H1 (cell line): ENCODE results near the gene RNF5. TPM values are rescaled to one million over a fixed set of nuclear protein-coding genes. Genes with fewer than 3 reads are reported as not detected.
A peak's percentile ranks its signal among the peaks of the same experiment; 100 is the strongest.

Source experiments
- CHD2 ChIP-seq: IDR thresholded peaks from 2 replicates; pipeline ENCODE4 v1.6.1; 2012; ENCODE audit warnings: low read length, improper control_type of control experiment
- KDM1A ChIP-seq: fragments of 200-600, 300-600 bp; sonication (generic); IDR thresholded peaks from 2 replicates; pipeline ENCODE4 v1.7.1; 2016; ENCODE audit warnings: mild to moderate bottlenecking, low read length, borderline replicate concordance
- RAD21 ChIP-seq, 2 experiments: IDR thresholded peaks in 1 of 2; conservative IDR thresholded peaks in 1 of 2; 2 replicates each; pipeline ENCODE4 v1.6.1; 2011; ENCODE audit warnings: low read depth in 2 of 2, low read length in 2 of 2, improper control_type of control experiment in 1 of 2, inconsistent platforms in 1 of 2, mild to moderate bottlenecking in 1 of 2, moderate library complexity in 1 of 2
- SP1 ChIP-seq: IDR thresholded peaks from 2 replicates; pipeline ENCODE4 v1.6.1; 2011; ENCODE audit warnings: low read depth, low read length
- polyA plus RNA-seq, 7 experiments: library from polyadenylated mRNA; depleted of rRNA in 3 of 7; stranded (reverse) in 5 of 7; unstranded in 2 of 7; fragments of >200 nt in 5 of 7; fragments of 200-250 nt in 2 of 7; gene quantifications; 1 replicate in 5 of 7; 2 replicates in 1 of 7; 4 replicates in 1 of 7; pipeline versions ENCODE4 v1.2.1 to v1.2.3, GENCODE V29; 2011 to 2013; ENCODE audit warnings: missing spikeins in 2 of 7, mixed read lengths in 2 of 7
- total RNA-seq: library from RNA; stranded (reverse); fragmentation: NEBNext Ultra II Directional; extraction: Animal tissue kit (Norgen Biotek cat#: 25700); gene quantifications from 2 replicates; pipeline ENCODE4 v1.2.1, GENCODE V29; 2021

The RNF5 gene
- total and polyA plus RNA-seq, 2 of the 8 experiments (the other 6 are each of a cell fraction or from before 2014, with no cell fraction given): 90.0 to 158 TPM

- peak in 1 of 2 experiments; percentile 41; a peak in 2 of 4 replicates for TF ChIP-seq RAD21 (IDR thresholded peaks at IDR 0.05 in 1 of 2, conservative IDR thresholded peaks at IDR 0.05 in 1 of 2; ENCODE audit: low read depth in 2 of 2, low read length in 2 of 2)
- peak; percentile 42; the same call in 1 of the 2 replicates for TF ChIP-seq SP1
- TF ChIP-seq KDM1A: no peak
- no peak for TF ChIP-seq CHD2
These were observed 16.8 kb downstream of the RNF5 start (continued) for GRCh38 chr6:32194825-32195651.
